ENCODE measurements around the gene TNRC6C.

DNA sequence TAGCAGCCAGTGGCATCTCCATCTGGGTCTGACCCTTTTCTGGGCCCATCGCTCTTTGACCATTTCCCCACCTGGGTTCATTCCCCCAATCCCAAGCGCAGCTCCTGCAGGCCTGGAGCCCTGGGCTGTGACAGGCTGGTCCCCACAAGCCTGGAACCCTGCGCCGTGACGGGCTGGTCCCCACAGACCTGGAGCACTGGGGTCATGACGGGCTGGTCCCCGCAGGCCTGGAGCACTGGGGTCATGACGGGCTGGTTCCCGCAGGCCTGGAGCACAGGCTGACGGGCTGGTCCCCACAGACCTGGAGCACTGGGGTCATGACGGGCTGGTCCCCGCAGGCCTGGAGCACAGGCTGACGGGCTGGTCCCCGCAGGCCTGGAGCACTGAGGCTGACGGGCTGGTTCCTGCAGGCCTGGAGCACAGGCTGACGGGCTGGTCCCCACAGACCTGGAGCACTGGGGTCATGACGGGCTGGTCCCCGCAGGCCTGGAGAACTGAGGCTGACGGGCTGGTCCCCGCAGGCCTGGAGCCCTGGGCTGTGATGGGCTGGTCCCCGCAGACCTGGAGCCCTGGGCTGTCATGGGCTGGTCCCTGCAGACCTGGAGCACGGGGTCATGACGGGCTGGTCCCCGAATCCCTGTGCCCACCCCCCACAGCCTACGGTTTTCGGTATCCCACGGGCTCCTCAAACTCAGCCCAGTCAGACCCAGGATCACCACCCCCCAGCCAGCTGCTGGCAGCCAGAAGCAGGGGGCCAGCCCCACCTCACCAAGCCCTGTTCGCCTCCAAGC is 153.4 kb downstream of the TNRC6C start:
- TF ChIP-seq POLR2AphosphoS5 (IDR thresholded peaks at IDR 0.05) = no peak
- TF ChIP-seq, protein P1, sequence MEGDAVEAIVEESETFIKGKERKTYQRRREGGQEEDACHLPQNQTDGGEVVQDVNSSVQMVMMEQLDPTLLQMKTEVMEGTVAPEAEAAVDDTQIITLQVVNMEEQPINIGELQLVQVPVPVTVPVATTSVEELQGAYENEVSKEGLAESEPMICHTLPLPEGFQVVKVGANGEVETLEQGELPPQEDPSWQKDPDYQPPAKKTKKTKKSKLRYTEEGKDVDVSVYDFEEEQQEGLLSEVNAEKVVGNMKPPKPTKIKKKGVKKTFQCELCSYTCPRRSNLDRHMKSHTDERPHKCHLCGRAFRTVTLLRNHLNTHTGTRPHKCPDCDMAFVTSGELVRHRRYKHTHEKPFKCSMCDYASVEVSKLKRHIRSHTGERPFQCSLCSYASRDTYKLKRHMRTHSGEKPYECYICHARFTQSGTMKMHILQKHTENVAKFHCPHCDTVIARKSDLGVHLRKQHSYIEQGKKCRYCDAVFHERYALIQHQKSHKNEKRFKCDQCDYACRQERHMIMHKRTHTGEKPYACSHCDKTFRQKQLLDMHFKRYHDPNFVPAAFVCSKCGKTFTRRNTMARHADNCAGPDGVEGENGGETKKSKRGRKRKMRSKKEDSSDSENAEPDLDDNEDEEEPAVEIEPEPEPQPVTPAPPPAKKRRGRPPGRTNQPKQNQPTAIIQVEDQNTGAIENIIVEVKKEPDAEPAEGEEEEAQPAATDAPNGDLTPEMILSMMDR (IDR thresholded peaks at IDR 0.05) = no peak

Measured in suprapubic skin (tissue), 3 donors.